ENCODE results near the gene TBXT. TPM values are rescaled to one million over a fixed set of nuclear protein-coding genes. Genes with fewer than 3 reads are reported as not detected.

Gene TBXT
- total and polyA plus RNA-seq, 2 of the 13 experiments (the other 11 are each of a cell fraction or from before 2014, with no cell fraction given) = not detected

DNA sequence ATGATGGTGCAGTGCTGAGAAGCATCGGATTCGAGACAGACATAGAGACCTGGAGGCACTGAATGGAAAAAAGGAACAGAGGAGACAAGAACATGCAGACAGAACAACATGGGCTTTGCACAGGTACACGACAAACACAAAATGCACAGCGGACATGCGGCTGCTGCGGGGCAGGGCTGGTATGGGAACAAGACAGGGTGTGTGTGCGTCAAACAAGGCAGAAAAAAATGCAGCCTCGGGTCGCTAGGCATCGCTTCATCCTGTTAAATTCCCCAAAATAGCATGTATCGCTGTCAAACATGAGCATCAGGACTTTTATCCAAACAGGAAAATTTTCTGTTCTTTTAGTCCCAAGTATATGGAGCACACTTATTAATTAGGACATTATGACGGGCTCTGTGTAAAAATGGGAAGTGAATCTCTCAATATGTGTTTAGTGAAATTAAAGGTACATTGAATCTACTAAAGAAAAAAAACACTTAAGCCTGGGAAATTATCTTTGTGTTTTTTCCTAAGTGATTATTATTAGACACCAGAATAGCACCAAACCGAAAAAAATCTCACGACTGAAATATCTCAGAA lies 36.1 kb upstream of the TBXT start:
- ATAC-seq (no peak), DNase-seq (ENCODE audit: low spot score) (no peak), FAIRE-seq (no peak)
- intact Hi-C loops (cut with micrococcal nuclease; ENCODE audit: unreplicated experiment) (no loop called here), in situ Hi-C loops (cut with HindIII; ENCODE audit: extremely low pct_ligation_motif_present, low pct_unique_long_range_greater_than_20kb) (no loop called here)
- TF ChIP-seq, protein P1, sequence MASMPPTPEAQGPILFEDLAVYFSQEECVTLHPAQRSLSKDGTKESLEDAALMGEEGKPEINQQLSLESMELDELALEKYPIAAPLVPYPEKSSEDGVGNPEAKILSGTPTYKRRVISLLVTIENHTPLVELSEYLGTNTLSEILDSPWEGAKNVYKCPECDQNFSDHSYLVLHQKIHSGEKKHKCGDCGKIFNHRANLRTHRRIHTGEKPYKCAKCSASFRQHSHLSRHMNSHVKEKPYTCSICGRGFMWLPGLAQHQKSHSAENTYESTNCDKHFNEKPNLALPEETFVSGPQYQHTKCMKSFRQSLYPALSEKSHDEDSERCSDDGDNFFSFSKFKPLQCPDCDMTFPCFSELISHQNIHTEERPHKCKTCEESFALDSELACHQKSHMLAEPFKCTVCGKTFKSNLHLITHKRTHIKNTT (CRISPR knock-in tag; IDR thresholded peaks at IDR 0.05) = no peak
- TF ChIP-seq NR2C2 (CRISPR knock-in tag; IDR thresholded peaks at IDR 0.05; ENCODE audit: borderline replicate concordance) = no peak
- no peak for TF ChIP-seq GATA4 (IDR thresholded peaks at IDR 0.05; ENCODE audit: borderline replicate concordance, low read depth)
- TF ChIP-seq ZNF317 (CRISPR knock-in tag; IDR thresholded peaks at IDR 0.05) = no peak
- TF ChIP-seq, protein P2, sequence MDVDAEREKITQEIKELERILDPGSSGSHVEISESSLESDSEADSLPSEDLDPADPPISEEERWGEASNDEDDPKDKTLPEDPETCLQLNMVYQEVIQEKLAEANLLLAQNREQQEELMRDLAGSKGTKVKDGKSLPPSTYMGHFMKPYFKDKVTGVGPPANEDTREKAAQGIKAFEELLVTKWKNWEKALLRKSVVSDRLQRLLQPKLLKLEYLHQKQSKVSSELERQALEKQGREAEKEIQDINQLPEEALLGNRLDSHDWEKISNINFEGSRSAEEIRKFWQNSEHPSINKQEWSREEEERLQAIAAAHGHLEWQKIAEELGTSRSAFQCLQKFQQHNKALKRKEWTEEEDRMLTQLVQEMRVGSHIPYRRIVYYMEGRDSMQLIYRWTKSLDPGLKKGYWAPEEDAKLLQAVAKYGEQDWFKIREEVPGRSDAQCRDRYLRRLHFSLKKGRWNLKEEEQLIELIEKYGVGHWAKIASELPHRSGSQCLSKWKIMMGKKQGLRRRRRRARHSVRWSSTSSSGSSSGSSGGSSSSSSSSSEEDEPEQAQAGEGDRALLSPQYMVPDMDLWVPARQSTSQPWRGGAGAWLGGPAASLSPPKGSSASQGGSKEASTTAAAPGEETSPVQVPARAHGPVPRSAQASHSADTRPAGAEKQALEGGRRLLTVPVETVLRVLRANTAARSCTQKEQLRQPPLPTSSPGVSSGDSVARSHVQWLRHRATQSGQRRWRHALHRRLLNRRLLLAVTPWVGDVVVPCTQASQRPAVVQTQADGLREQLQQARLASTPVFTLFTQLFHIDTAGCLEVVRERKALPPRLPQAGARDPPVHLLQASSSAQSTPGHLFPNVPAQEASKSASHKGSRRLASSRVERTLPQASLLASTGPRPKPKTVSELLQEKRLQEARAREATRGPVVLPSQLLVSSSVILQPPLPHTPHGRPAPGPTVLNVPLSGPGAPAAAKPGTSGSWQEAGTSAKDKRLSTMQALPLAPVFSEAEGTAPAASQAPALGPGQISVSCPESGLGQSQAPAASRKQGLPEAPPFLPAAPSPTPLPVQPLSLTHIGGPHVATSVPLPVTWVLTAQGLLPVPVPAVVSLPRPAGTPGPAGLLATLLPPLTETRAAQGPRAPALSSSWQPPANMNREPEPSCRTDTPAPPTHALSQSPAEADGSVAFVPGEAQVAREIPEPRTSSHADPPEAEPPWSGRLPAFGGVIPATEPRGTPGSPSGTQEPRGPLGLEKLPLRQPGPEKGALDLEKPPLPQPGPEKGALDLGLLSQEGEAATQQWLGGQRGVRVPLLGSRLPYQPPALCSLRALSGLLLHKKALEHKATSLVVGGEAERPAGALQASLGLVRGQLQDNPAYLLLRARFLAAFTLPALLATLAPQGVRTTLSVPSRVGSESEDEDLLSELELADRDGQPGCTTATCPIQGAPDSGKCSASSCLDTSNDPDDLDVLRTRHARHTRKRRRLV (CRISPR knock-in tag; IDR thresholded peaks at IDR 0.05) = no peak
- no peak for TF ChIP-seq ZNF777 (CRISPR knock-in tag; IDR thresholded peaks at IDR 0.05)
- TF ChIP-seq, protein P3, sequence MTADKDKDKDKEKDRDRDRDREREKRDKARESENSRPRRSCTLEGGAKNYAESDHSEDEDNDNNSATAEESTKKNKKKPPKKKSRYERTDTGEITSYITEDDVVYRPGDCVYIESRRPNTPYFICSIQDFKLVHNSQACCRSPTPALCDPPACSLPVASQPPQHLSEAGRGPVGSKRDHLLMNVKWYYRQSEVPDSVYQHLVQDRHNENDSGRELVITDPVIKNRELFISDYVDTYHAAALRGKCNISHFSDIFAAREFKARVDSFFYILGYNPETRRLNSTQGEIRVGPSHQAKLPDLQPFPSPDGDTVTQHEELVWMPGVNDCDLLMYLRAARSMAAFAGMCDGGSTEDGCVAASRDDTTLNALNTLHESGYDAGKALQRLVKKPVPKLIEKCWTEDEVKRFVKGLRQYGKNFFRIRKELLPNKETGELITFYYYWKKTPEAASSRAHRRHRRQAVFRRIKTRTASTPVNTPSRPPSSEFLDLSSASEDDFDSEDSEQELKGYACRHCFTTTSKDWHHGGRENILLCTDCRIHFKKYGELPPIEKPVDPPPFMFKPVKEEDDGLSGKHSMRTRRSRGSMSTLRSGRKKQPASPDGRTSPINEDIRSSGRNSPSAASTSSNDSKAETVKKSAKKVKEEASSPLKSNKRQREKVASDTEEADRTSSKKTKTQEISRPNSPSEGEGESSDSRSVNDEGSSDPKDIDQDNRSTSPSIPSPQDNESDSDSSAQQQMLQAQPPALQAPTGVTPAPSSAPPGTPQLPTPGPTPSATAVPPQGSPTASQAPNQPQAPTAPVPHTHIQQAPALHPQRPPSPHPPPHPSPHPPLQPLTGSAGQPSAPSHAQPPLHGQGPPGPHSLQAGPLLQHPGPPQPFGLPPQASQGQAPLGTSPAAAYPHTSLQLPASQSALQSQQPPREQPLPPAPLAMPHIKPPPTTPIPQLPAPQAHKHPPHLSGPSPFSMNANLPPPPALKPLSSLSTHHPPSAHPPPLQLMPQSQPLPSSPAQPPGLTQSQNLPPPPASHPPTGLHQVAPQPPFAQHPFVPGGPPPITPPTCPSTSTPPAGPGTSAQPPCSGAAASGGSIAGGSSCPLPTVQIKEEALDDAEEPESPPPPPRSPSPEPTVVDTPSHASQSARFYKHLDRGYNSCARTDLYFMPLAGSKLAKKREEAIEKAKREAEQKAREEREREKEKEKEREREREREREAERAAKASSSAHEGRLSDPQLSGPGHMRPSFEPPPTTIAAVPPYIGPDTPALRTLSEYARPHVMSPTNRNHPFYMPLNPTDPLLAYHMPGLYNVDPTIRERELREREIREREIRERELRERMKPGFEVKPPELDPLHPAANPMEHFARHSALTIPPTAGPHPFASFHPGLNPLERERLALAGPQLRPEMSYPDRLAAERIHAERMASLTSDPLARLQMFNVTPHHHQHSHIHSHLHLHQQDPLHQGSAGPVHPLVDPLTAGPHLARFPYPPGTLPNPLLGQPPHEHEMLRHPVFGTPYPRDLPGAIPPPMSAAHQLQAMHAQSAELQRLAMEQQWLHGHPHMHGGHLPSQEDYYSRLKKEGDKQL (CRISPR knock-in tag; IDR thresholded peaks at IDR 0.05; ENCODE audit: low read depth) = no peak
- Histone ChIP-seq H3K4me3 (replicated peaks in 1 of 3; ENCODE audit: insufficient read depth in 1 of 3, low read depth in 2 of 3, low read length in 3 of 3) (no peak overlapping the region), H3K27me3 (ENCODE audit: control insufficient read depth in 1 of 2, insufficient read depth in 2 of 2, low read length in 2 of 2) (peaks cover 2 to 75% of the 10 kb centered on the region in 2 experiments), H2AFZ (ENCODE audit: low read length) (no peak overlapping the region), H3K79me2 (ENCODE audit: insufficient read depth, low read length) (no peaks in the 10 kb centered on the region), H3K27ac (ENCODE audit: extremely low read length, insufficient read depth, low read length) (no peak overlapping the region), H4K20me1 (ENCODE audit: insufficient read depth, low read length) (no peaks in the 10 kb centered on the region), H3K9ac (ENCODE audit: insufficient read depth, low read depth, low read length) (no peak overlapping the region), H3K9me3 (ENCODE audit: low read length) (no peaks in the 10 kb centered on the region), H3K4me1 (ENCODE audit: insufficient read depth, low read length) (no peaks in the 10 kb centered on the region), H3K4me2 (ENCODE audit: low read depth, low read length) (no peak overlapping the region), H3K36me3 (replicated peaks in 1 of 2; ENCODE audit: control insufficient read depth in 1 of 2, insufficient read depth in 2 of 2, low read length in 2 of 2) (no peaks in the 10 kb centered on the region)
- no TSS peak for BruUV-seq (replicated peaks)
- POLR2A ChIA-PET = no interaction called here
- 46% methylated on average over 14 of the region's 14 CpGs for WGBS (ENCODE audit: low lambda C conversion rate)
- CTCF ChIA-PET (ENCODE audit: low intra/inter-chr PET ratio, low total read pairs) = no interaction called here
